Smooth muscle cell (in vitro differentiated cells): ENCODE results near the gene GABRB1. TPM values are rescaled to one million over a fixed set of nuclear protein-coding genes. Genes with fewer than 3 reads are reported as not detected.

Experiments used
- DNase-seq: peaks from one replicate; lab custom pipeline; 2025; ENCODE audit not compliant: unreplicated experiment; lab: John Stamatoyannopoulos, UW
- H2AFZ ChIP-seq: fragments of 200-600 bp; sonication (generic); 2 replicates; pipeline ENCODE4 v1.6.0; 2016; ENCODE audit warnings: antibody characterized with exemption, low read depth, mild to moderate bottlenecking
- H3F3A ChIP-seq: fragments of 200-600 bp; sonication (generic); 2 replicates; pipeline ENCODE4 v1.6.0; 2017; ENCODE audit warnings: antibody characterized with exemption, low read depth
- H3K27ac ChIP-seq: fragments of 200-600 bp; sonication (generic); 2 replicates; pipeline ENCODE4 v1.5.1; 2016; ENCODE audit warnings: low read depth, mild to moderate bottlenecking
- H3K27me3 ChIP-seq: fragments of 200-600 bp; sonication (generic); 2 replicates; pipeline ENCODE4 v1.6.1; 2016; ENCODE audit warnings: low read depth, mild to moderate bottlenecking
- H3K36me3 ChIP-seq: fragments of 200-600 bp; sonication (generic); 2 replicates; pipeline ENCODE4 v1.5.1; 2016; ENCODE audit warnings: low read depth
- H3K4me1 ChIP-seq: fragments of 200-600 bp; sonication (generic); 2 replicates; pipeline ENCODE4 v1.5.1; 2016; ENCODE audit warnings: low read depth
- H3K4me2 ChIP-seq: fragments of 200-600 bp; sonication (generic); 2 replicates; pipeline ENCODE4 v1.6.0; 2016; ENCODE audit warnings: mild to moderate bottlenecking
- H3K4me3 ChIP-seq: fragments of 200-600 bp; sonication (generic); 2 replicates; pipeline ENCODE4 v1.5.1; 2016; ENCODE audit warnings: mild to moderate bottlenecking
- H3K79me2 ChIP-seq: fragments of 200-600 bp; sonication (generic); 2 replicates; pipeline ENCODE4 v1.6.0; 2016; ENCODE audit warnings: low read depth, mild to moderate bottlenecking
- H3K9ac ChIP-seq: fragments of 200-600 bp; sonication (generic); 2 replicates; pipeline ENCODE4 v1.6.0; 2016; ENCODE audit warnings: low read depth
- H3K9me3 ChIP-seq: fragments of 200-600 bp; sonication (generic); replicated peaks from 2 replicates; pipeline ENCODE4 v1.5.1; 2016; ENCODE audit warnings: low read depth
- H4K20me1 ChIP-seq: fragments of 200-600 bp; sonication (generic); 2 replicates; pipeline ENCODE4 v1.6.0; 2016; ENCODE audit warnings: low read depth
- WGBS: methylation state at CpG from one replicate; pipeline ENCODE4 v1.1.7; 2016; ENCODE audit warnings: low lambda C conversion rate; 5-methylcytosine and 5-hydroxymethylcytosine counted together
- polyA plus RNA-seq: library from polyadenylated mRNA; unstranded; fragments of >200 nt; fragmentation: Nextera tagmentation; extraction: Ambion mirVana; gene quantifications from 2 replicates; pipeline ENCODE4 v1.2.1, GENCODE V29; 2016
- total RNA-seq: library from RNA; depleted of rRNA; stranded (reverse); fragments of >200 nt; gene quantifications from 2 replicates; pipeline ENCODE4 v1.2.3, GENCODE V29; 2014
- TF ChIP-seq, protein P1 (sequence below): fragments of 200-600 bp; sonication (generic); IDR thresholded peaks from 2 replicates; pipeline ENCODE4 v1.5.1; 2017; ENCODE audit warnings: borderline replicate concordance, mild to moderate bottlenecking, antibody characterized with exemption; ENCODE audit not compliant: insufficient read depth, poor library complexity, severe bottlenecking

The GABRB1 gene
- total and polyA plus RNA-seq, 2 experiments from 2014 or later = 0.22 TPM; not detected in 1

DNA sequence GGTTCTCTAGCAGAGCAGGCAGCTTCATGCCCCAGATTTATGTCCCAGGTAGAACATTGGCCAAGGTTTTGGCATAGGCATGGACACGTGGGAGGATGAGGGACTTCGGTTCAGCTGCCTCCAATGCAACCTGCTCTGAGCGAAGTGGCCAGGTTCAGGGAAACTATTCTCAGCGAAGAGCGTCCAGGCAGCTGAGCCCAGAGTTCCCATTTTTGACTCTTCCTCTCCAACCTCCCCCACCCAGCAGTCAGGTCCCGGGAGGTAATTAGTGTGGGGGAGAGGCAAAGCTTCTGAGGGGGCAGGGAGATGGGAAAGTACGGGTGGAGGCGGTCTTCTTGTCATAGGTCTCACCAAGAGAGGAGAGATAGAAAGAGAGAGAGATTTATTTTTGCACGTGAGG is 39.0 kb upstream of the GABRB1 start:
- H2AFZ ChIP-seq = no peak overlapping the region

GRCh38 chr4:46993075-46994006 is 38.0 kb upstream of the GABRB1 start, which contains the start of gene GABRA4:
GABRA4 (minus strand) TSS chr4:46993581; CDS start chr4:46993424, 157 bp downstream.
- H3K4me3 ChIP-seq = peak within 1 kb of the TSS; percentile 36
- 4% methylated on average over 56 of the region's 67 CpGs for WGBS

More for the DNA sequence above, 39.0 kb upstream of the GABRB1 start:
- Histone ChIP-seq H3F3A (no peaks in the 10 kb centered on the region), H3K27ac (no peak overlapping the region), H4K20me1 (no peaks in the 10 kb centered on the region), H3K9me3 (no peaks in the 10 kb centered on the region), H3K79me2 (no peaks in the 10 kb centered on the region), H3K36me3 (no peaks in the 10 kb centered on the region), H3K9ac (no peak overlapping the region), H3K4me3 (no peak overlapping the region), H3K4me2 (no peak overlapping the region), H3K27me3 (peaks cover 87% of the 10 kb centered on the region), H3K4me1 (no peaks in the 10 kb centered on the region)
- 25% methylated on average over 9 of the region's 9 CpGs for WGBS
- TF ChIP-seq, protein P1, sequence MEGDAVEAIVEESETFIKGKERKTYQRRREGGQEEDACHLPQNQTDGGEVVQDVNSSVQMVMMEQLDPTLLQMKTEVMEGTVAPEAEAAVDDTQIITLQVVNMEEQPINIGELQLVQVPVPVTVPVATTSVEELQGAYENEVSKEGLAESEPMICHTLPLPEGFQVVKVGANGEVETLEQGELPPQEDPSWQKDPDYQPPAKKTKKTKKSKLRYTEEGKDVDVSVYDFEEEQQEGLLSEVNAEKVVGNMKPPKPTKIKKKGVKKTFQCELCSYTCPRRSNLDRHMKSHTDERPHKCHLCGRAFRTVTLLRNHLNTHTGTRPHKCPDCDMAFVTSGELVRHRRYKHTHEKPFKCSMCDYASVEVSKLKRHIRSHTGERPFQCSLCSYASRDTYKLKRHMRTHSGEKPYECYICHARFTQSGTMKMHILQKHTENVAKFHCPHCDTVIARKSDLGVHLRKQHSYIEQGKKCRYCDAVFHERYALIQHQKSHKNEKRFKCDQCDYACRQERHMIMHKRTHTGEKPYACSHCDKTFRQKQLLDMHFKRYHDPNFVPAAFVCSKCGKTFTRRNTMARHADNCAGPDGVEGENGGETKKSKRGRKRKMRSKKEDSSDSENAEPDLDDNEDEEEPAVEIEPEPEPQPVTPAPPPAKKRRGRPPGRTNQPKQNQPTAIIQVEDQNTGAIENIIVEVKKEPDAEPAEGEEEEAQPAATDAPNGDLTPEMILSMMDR = no peak
- DNase-seq = no peak

DNA sequence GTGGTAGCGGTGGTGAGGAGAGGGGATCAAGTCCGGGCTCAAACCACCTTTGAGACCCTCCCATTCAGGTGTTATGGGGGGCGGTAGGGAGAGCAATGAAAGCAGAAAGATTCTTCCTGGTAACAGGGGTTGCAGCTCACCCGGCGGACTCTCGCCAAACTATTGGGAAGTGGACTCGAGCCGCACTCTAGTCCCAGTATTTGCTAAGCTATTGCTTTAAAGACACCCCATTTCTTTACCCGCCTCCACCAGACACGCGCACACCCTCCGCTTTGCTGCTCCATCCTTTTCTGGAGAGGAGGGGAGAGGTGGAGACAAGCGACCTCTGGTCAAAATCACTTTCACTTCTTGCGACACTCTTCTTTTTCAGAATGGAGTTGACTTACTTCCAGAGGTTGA is 37.4 kb upstream of the GABRB1 start:
- 6% methylated on average over 14 of the region's 14 CpGs for WGBS
- peak overlapping the region; percentile 36 for H3K4me3 ChIP-seq
- DNase-seq = no peak
- no peaks in the 10 kb centered on the region for H3K9me3 ChIP-seq
- no peaks in the 10 kb centered on the region for H3K79me2 ChIP-seq
- H3K36me3 ChIP-seq = no peaks in the 10 kb centered on the region
- no peaks in the 10 kb centered on the region for H4K20me1 ChIP-seq
- no peak overlapping the region for H3K27ac ChIP-seq
- peak overlapping the region; percentile 81 for H3K4me2 ChIP-seq
- H3F3A ChIP-seq = no peaks in the 10 kb centered on the region
- peaks cover 79% of the 10 kb centered on the region for H3K27me3 ChIP-seq
- TF ChIP-seq, protein P1 = no peak
- H3K9ac ChIP-seq = no peak overlapping the region
- H3K4me1 ChIP-seq = no peaks in the 10 kb centered on the region
- no peak overlapping the region for H2AFZ ChIP-seq

More at GRCh38 chr4:46993075-46994006, 38.0 kb upstream of the GABRB1 start, which contains the start of gene GABRA4:
- Histone ChIP-seq H3K27me3 (peaks cover 86% of the 10 kb centered on the region), H3K27ac (no peak within 1 kb of the TSS), H3K79me2 (no peaks in the 10 kb centered on the region), H4K20me1 (no peaks in the 10 kb centered on the region), H3K9me3 (no peaks in the 10 kb centered on the region), H3K9ac (no peak within 1 kb of the TSS), H3F3A (no peaks in the 10 kb centered on the region), H2AFZ (no peak within 1 kb of the TSS), H3K4me1 (no peaks in the 10 kb centered on the region), H3K4me2 (peak within 1 kb of the TSS; percentile 81), H3K36me3 (no peaks in the 10 kb centered on the region)
- no peak for DNase-seq
- TF ChIP-seq, protein P1 = no peak
